ENCODE results near the gene PLCG1.

Gene PLCG1

GRCh38 chr20:41136680-41137613, at the start of gene PLCG1:
PLCG1 (plus strand) TSS chr20:41137543; CDS start chr20:41137642, 99 bp downstream.
- DNase-seq = peak; percentile 87

DNA sequence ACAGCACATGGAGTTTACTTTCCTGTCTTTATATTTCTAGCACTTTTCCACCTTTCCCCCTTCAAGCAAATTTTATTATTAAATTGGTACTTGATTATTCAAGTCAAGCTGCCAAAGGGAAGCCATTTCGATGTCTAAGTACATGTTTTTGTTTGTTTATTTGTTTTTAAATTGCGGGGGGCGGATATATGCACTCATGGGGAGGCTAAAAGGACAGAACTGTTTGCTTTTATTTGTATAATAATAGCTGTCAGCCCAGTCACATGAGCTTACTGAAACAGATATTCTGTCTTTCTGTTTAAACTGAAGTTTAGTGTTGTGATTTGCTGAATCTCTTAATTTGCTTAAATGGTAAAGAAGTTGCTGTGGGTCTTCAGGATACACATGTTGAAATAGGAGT, 49.6 kb upstream of the PLCG1 start:
- no peak for DNase-seq

GRCh38 chr20:41089555-41089954, 47.8 kb upstream of the PLCG1 start:
- peak; percentile 20 for DNase-seq

DNA sequence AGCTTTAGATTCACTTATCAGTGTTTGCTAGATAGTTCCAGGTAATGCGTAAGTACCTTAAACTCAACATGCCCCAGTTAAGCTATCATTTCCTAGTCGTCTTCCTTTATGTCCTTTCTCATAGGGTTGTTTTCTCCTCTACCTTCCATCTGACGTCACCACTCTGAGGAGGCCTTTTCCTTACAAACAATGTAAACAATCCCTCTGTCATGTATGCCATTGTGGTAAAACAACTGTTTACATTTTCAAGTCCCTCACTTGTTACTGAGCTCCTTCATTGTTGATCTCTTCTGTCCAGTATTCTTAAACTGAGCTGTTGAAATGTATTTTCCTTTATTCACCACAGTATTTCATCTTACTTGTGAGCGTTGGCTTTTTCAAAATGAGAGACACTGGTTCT, 45.4 kb upstream of the PLCG1 start:
- DNase-seq = no peak

DNA sequence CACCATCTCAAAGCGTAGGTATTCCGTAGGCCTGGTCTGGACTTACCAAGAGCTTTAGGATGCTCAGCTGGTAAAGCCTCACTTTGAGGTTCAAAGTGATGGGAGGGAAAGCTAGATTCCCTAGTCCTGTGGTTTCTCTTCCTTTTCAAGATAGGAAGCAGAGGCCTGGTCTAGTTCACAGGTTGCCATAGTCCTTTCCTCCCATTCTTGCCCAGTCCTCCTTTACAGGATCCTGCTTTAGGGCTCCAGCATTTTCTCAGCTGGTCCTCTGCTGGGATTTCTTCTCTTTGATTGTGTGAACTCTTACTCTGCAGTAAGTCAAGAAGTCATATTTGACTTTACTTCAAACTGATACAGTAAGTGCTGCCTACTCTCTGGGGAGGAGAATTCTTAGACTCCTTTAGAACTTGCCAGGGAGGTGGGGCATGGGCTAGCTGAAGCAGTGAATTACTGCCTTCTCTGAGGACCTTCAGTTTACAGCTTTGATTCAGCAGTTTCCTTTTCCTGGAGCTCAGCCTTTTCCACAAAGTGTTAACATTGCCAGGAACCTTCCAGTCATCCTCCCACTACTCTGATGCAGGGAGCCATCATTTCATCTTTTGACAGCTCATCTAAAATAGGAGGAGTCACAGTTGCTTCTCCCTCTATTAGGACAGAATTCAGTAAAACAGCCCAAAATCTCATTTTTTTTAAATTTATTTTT, 42.8 kb upstream of the PLCG1 start:
- no peak for DNase-seq

DNA sequence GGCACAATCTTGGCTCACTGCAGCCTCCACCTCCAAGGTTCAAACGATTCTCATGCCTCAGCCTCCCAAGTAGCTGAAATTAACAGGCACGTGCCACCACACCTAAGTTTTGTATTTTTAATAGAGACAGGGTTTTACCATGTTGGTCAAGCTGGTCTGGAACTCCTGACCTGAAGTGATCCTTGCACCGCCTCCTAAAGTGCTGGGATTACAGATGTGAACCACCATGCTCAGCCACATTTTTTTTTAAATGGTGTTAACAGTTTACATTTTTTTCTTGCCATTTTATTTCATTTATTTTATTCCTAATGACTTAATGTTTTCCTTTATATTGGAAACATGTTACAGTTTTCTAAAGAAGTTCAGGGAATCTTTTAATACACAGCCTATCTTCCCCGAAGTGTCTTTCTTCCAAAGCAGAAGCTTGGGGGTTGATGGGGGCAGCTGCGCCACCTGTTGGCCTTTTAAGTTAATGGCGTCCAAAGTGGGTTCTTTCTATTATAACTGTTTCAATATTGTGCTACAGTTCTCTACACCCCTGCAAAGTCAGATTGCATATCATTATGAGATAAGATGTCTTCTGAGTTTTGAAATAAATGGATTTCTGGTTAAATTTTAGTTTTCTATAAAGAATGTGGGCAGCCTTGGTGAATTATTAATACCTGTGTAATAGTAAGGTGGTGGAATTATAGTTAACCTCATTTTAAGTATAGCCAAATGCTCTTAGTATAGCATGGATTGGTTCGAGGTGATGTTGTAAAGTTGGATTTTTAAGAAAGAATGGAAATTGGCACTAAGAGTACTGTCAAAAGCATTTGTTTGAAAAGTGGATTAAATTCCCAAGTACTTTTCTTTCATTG, 42.0 kb upstream of the PLCG1 start:
- peak; percentile 84 for DNase-seq

GRCh38 chr20:41098703-41099250, 38.6 kb upstream of the PLCG1 start:
- DNase-seq = peak; percentile 44

DNA sequence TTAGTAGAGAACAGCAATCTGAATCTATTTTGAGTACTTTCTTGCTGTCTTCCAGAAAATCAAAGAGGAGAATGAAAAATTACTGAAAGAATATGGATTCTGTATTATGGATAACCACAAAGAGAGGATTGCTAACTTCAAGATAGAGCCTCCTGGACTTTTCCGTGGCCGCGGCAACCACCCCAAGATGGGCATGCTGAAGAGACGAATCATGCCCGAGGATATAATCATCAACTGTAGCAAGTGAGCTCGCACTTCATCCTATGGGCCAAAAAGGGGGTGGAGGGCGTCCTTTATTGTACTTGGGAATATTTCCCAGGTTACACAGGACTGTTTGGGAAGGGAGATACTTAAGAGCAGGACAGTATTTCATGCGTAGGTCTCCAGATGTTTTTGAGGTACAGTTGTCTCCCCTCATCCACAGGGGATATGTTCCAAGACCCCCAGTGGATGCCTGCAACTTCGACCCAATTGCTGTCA, 37.3 kb upstream of the PLCG1 start:
- DNase-seq = no peak

- DNase-seq = no peak
These were observed 35.7 kb upstream of the PLCG1 start for GRCh38 chr20:41101660-41102059.

DNA sequence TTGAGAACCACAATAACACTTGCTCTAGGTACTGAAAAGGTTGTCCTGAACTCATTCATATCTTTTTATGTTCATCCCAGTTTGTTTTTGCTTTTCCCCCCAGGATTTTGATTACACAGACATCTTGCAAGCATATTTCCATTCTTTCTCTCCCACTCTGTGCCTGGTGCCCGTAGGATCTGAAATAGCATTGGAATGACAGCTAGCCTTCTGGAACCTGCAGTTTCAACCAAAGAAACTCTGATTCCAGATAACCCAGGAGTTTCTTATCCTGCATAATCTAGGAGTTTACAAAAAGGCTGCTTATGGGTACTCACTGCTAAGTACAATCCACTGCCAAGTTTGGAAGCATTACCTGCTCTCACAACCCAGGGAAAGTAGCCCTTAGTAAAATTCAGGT, 28.8 kb upstream of the PLCG1 start:
- DNase-seq = no peak

GRCh38 chr20:41110012-41110411, 27.3 kb upstream of the PLCG1 start:
- DNase-seq = no peak

DNA sequence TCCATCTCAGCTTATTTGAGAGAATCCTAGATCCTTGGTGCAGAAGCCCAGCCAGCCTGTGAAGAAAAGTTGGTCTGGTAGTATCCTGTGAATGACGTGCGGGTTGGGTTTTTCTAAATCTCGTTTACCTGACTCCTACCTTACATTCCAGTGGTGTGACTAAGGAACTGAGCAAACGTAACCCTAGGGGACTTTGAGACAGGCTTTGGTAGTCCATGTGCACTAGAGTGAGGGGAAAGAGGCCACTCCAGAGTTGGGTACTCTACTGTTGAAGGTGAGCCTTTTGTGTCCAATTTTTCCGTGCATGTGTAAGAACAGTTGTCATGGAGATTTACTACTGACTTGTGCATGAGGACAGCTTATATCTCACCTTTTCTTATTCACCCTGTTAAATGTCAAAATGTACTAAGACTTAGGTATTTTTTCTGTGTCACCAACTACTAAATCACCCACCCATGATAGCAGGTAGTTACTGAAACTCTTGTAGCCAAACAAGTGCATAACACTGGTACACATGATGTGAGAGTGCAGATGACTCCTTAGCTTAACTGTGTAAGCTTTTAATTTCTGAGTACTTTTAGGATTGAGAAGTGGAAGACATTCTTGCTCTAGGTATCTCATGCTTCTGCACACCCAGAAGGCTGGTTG, 26.3 kb upstream of the PLCG1 start:
- DNase-seq = no peak

- DNase-seq = no peak
These were observed 25.8 kb upstream of the PLCG1 start for GRCh38 chr20:41111578-41111951.

DNA sequence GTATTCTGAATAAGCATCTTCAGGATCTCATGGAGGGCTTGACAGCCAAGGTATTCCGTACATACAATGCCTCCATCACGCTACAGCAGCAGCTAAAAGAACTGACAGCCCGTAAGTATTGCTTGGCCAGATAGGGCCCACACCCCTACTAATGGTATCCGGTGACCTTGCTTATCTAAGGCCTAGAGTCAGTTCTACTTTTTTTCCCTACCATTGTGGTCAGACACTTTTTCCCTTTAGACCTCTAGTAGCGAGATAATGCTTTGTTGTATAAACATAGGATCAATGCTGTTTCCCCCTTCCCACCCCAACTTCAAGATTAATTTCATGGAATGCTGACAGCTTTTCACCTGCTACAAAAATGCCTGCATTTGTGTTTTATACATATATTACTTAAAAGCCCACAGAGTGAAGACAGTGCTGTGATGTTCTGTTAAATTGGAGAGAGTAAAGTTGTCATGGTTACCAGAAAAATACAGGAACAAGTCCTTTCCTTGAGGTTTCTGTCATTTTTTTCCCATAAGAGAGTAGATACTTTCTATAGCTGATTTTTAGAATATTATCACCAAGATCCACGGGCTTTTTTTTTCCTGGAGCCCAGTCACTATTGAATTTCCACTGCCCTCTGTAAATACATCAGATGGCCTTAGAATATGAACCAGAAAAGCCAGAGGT, 20.9 kb upstream of the PLCG1 start:
- DNase-seq = peak; percentile 92

- peak; percentile 52 for DNase-seq
These were observed 19.2 kb upstream of the PLCG1 start for GRCh38 chr20:41118159-41118558.

DNA sequence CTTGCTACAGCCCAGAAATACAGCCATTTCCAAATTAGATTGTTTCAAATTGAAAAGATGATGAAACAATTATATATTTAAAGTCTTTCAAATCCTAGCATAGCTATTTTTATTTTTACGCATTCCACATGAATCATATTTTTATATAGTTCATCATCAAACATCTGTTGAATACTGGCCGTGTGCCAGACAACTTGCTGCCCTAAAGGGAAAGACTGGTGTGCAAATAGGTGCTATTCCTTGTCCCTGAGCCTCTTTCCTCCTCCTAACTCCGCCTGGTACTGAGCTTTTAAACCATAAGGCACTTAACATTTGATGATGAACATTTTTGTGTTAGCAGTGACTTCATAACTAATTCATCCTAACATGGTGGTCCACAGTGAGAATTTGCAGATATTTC, 18.7 kb upstream of the PLCG1 start:
- DNase-seq = no peak

- no peak for DNase-seq
These were observed 17.5 kb upstream of the PLCG1 start for GRCh38 chr20:41119614-41120561.

DNA sequence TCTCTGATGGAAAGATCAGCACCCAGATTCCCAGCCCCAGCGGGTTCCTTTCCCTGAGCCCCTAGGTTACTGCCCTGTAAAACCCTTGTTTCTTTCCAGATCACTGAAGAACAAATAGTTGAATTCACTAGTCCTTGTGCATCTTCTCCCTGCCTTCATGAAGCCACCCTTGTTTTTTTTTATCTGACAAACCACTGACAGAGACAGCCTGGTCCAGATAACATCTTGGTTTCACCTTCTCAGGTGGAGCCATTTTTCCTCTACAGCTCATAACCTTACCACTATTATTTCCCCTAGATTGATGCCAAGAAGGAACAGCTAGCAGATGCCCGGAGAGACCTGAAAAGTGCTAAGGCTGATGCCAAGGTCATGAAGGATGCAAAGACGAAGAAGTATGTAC, 15.9 kb upstream of the PLCG1 start:
- DNase-seq = no peak

GRCh38 chr20:41123631-41124030, 13.7 kb upstream of the PLCG1 start:
- DNase-seq = no peak

DNA sequence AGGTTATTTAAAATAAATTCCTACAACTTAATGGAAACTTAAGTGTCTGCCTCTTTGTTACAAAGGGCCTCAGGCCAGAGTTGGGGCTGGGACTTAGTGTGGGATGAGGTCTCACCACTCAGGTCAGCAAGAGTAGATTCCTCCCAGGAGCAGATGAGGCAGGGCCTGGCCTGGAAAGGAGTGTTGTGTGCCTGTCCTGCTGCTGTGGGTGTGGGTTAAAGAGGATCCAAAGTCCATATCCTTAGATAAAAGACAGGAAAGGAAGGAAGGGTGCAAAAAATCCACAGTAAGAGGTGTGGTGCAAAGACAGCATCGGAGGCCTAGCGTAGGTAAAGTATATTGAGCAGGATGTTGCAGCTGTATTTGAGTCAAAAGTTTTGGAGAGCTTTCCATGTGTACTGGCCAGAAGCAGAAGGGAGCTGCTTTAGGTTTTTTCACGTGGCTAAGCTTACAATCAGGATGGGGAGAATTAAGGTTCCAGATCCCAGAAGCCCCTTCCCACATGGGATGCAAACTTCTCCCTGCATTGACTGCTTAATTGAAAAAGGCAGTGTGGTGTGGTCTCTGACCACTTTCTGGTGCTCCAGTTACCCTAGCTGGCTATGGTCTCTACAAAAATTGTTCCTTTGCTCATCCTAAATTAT, 12.8 kb upstream of the PLCG1 start:
- DNase-seq = no peak

Measured in hematopoietic multipotent progenitor cell treated with erythropoietin and hydrocortisone succinate and interleukin-3 and kit ligand, for 4 days (in vitro differentiated cells).